GM12872 (cell line): ENCODE data around the gene PCDH9.

Experiments
- TF ChIP-seq, protein P1 (sequence below): IDR thresholded peaks from 3 replicates; pipeline ENCODE4 v1.5.1; 2011; ENCODE audit warnings: low read depth, mild to moderate bottlenecking, low read length, moderate library complexity; ENCODE audit not compliant: insufficient read depth

PCDH9 gene

DNA sequence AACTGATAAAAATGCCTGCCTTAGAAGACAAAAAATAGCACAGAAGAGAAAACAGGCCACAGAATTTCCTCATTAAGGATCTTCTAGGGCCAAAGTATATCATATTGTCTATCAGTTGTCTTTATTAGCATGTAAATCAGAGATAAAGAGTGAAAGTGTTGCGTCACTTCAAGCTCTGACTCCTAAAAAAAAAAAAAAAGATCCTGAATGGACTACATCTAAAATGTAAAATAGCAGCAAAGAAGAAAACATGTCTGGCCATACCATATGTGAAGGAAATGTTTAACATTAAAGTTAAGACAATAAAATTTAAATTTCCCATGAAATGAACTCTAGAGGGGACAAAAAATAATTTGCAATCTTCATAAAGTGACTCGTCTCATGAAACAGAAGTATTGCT is 237.4 kb downstream of the PCDH9 start:
- TF ChIP-seq, protein P1, sequence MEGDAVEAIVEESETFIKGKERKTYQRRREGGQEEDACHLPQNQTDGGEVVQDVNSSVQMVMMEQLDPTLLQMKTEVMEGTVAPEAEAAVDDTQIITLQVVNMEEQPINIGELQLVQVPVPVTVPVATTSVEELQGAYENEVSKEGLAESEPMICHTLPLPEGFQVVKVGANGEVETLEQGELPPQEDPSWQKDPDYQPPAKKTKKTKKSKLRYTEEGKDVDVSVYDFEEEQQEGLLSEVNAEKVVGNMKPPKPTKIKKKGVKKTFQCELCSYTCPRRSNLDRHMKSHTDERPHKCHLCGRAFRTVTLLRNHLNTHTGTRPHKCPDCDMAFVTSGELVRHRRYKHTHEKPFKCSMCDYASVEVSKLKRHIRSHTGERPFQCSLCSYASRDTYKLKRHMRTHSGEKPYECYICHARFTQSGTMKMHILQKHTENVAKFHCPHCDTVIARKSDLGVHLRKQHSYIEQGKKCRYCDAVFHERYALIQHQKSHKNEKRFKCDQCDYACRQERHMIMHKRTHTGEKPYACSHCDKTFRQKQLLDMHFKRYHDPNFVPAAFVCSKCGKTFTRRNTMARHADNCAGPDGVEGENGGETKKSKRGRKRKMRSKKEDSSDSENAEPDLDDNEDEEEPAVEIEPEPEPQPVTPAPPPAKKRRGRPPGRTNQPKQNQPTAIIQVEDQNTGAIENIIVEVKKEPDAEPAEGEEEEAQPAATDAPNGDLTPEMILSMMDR, result no peak

DNA sequence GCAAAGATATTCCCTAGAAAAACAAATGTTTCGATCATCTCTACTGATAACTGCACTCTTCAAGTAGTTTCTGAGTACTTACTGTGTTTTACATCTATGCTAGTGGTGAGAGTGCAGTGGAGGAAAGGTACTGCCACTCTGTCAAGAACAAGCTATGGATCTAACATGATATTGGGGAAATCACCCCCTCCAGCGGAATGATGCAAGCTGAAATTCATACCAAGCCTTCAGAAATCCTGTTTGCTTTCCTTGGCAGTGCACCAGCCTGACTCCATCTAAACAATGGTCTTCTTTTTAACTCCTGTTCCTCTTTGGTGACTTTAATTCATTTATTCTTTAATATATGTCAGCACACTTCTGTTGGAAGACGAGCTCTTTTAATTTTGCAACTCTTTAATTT is 238.0 kb downstream of the PCDH9 start:
- TF ChIP-seq, protein P1, result no peak

DNA sequence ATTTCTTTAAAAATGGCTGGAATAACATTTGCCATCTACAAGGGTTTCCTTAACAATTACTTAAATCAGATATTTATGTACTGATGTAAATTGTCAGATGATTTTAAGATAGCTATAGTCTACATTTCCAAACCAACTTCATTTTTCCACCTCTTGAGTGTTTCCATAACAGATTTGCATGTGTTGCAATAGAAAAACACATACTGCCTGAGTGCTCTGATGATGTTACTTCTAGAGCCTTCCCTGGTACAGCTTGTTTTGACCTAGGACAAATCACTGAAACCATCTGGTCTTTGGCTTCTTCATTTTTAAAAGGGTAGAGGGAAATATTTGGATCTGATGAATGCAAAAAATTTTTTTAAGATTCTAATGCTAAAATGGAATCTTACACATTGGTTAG is 245.9 kb downstream of the PCDH9 start:
- TF ChIP-seq, protein P1, result no peak

DNA sequence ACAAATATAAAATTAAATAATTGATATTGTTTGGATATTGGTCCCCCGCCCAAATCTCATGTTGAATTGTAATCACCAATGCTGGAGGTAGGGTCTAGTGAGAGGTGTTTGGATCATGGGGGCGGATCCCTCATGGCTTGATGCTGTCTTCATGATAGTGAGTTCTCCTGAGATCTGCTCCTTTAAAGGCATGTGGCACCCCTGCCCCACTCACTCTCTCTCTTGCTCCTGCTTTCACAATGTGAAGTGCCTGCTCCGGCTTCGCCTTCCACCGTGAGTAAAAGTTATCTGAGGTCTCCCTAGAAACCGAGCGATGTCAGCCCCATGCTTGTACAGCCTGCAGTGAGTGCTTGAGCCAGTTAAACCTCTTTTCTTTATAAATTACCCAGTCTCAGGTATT is 248.2 kb downstream of the PCDH9 start:
- TF ChIP-seq, protein P1, result no peak

DNA sequence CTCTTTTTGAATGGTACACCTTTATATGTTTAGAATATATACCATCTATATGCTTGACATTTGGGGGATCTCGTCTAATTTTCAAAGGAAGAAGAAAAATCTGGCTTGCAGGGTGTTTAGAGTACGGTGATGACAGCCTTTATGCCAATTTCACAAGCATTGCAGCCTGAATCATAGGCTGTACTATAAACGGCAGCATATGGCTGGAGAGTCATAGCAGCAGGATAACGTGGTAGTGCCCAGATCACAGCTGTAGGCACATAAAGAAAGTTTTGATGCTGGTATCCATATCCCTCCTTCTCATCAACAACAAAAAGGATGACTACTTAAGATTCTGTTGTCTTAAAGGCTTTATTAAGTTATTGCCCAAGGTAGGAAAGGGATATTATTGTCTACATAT is 253.0 kb downstream of the PCDH9 start:
- TF ChIP-seq, protein P1, result no peak

DNA sequence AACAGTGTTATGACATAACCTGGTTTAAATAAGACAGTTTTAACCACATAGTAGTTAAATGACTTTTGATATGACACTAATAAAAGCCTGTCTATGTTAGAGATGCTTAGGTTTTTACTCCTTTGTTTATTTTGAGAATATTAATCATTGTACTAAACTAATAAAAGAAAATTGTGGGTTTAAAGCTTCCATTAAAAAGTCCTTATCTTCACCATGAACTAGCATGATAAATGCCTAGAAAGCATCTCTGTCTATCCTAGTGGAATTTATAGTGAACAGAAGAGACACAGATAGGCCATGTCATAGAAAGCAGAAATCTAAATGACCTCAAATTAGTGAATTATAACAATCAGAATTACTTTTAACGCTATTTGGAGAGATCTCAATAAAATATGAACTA is 255.2 kb downstream of the PCDH9 start:
- TF ChIP-seq, protein P1, result no peak

DNA sequence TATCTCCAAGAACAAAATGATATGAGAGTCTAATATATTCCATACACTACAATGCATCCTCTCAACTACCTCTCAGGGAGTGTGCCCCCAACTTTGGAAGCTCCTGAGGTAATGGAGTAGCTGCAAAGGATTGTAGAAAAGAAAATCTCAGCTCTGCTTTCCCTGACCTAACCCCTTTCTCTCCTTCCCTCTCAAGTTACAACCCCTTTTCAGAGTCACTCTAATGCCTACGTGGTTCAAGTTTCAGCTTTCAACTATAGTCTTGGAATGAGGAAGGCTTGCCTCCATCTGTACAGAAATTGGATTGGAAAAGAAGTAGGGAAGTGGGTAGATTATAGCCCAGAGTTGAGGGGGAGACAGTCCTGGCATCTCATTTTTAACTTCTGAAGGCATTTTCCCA is 256.0 kb downstream of the PCDH9 start:
- TF ChIP-seq, protein P1, result no peak

DNA sequence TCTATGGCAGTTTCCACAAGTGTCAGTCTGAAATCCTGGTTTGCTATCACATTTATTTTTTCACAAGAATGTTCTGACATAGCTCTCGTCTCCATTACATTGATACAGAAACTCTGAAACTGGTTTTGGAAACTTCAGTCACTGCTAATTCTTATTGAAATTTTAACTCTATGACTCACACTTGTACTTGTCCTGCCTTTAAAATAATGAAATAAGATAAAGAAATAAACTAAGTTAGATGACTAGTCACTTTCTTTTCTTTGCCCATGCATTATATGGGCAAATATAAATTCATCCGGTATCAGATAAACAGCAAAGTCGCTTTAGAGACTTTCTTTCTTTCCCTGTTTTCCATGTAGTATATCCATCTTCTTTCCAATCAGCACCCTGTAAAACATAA is 257.5 kb downstream of the PCDH9 start:
- TF ChIP-seq, protein P1, result no peak
